HG03571 (cell line): ENCODE data around the gene ETV4.

Experiments
- ATAC-seq: cut with Tn5 transposase; IDR thresholded peaks from one replicate; pipeline ENCODE4 v1.9.1; 2021; ENCODE audit not compliant: unreplicated experiment

The ETV4 gene

DNA sequence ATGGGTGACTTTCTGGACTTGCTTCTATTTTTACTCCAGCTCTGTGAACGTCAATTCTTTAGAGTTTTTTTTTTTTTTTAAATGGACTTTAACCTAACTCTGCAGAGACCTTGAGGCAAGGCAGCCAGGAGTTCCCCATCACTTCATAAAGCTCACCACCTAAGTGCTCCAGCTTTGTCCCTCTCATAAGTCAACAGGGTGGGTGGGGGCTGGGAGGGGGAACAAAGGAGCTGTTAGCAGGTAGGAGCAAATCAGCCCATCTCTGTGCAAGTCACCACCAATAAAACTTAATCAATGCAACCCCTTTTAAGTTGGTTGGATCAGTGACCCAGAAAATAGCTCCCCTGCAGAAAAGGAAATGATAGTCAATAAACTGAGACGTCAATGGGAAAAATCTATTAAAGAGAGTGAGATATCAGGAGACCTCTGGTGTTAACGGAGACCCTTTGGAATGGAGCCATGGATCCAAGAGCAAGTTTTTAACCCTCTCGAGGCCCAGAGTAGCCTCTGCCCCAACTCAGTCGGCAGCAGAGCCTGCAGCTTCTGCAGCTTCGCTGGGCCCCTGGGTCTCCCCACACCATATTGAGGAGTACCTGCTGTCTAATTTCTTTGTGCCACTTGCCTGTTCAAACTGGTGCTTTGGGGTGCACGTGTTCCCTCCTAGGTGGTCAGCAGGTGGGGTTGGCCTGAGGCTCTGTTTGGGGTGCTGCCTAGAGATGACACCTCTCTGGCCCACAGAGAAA lies 27.6 kb upstream of the ETV4 start:
- ATAC-seq, result no peak

DNA sequence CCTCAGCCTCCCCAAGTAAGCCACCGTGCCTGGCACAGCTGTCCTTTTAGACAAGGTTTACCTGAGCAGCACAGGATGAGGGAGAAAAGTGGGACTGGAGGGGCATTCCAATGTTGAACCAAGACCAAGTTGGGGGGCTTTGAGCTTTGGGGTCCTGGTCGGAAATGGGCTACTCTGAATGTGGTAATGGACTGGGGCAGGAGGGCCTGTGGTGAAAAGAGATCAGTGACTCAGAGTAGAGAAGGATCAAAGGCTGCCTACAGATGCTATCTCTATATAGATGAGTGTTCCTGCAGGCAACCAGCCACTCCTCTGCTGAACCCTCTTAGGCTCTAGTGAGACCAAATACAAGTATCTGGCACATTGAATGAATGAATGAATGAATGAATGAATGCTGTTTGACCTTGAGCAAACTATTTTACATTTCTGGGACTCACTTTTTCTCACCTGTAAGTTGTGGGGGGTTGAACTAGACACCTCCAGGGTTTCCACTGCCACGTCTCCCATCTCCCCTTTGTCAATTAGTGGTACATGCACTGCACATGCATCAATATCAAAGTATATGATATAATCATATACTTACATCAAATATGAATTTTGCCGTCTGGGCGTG lies 26.3 kb upstream of the ETV4 start:
- no peak for ATAC-seq

DNA sequence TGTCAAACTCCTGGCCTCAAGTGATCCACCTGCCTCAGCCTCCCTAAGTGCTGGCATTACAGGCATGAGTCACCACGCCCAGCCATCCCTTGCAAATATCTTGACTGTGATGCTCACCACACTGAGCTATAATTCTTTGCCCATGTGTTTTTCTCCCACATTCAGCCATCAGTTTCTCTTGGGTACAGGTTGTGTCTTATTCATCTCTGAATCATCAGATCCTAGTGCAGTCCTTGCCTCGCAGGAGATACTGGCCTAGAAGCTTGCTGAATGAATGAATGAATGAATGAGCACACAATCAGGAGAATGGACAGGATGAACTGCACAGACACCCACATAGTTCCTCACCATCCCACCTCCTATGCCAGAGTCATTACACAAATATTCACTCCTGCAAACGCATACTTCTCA lies 24.4 kb upstream of the ETV4 start:
- no peak for ATAC-seq

DNA sequence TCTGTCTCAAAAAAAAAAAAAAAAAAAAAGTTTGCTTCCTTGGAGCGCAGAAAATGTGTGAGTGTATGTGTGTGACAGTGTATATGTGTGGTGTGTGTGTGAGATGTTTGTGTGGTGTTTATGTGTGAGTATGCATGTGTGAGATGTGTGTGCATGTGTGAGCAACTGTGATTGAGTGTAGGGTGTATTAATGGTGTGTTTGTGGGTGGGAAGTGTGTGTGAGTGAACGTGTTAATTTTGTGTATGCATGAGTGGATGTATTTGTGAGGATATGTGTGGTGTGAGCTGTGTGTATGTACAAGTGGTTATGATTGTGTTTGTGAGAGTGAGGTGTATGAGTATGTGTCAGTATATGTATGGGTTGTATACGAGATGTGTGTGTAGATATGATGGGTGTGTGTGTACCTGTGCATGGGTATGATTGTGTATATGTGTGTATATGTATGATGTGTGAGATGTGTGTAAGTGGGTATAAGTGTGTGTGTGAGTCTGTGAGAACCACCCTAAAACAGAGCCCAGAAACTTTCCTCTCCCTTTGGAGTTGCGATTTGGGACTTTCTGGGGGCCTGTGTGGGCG lies 22.5 kb upstream of the ETV4 start:
- ATAC-seq, result no peak

DNA sequence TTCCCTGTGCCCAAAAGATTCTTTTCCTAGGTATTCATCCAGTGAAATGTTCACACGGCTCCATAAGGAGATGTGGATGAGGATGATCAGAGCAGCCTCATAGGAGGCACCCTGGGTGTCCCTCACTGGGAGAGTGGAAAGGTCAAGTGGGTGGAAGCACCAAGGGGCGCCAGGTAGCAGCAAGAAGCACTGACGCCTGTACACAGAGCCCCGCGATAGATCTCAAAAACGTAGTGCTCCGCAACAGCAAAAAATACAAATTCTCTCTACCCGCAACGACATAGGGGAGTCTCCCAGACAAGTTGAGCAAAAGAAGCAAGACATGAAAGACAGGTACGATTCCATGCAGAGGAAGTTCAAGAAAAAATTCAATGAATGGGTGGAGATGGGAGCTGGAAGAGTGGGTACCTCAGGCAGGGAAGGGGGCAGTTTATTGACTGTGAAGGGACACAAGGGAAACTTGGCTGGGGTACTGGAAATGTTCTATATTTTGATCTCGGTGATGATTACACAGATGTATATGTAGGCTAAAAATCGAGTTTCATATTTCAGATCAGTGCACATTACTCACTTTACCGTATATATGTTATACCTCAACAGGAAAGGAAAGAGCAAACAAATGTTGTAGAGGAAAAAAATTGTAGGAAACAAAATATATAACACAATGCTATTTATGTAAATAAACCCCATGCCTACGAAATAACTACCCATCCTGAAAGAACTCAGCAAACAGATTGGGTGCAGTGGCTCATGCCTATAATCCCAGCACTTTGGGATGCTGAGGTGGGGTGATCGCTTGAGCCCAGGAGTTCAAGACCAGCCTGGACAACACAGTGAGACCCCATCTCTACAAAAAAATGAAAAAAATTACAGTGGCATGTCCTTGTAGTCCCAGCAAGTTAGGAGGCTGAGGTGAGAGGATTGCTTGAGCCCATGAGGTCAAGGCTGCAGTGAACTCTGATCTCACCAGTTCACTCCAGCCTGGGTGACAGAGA lies 17.8 kb upstream of the ETV4 start:
- ATAC-seq, result no peak

DNA sequence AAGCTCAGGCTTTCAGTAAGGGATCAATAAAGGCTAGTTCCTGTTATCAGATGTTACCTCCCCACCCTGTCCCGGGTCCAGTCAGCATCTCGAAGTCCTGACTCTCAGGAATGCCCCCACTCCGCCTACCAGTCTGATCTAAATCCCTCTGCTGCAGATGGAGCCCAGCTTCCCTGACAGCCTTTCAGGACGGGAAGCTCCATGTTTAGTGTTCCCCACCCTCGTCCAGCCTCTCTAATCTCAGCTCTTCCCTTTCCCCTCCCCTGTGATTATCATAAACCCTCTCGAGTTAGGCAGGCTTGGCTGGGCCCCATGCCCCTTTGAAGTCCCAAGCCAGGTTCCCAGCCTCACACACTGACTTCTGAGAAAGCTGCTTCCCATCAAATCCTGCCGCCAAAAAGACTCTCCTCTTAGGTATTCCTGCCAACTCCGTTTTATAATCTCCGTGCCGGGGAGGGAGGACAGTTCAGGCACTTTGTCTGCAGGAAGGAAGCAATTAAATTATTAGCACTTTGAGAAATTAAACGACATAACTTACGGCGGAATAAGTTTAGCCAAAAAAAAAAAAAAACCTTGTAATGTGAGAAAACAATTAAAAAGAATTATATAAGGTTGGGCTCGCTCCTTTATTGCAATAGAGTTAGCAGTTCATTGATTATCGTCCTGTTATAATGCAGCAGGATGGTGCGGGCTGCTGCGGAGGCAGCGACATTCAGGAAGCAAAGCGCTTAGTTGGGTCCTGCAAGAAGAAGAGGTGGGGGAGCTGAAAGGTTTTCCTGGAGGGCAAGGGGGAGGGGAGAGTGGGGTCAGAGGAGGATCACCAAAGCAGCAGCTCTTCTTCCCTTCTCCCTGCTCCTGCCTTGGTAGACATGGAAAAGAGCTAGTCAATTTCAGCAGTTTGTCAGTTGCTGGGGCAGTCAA lies 16.8 kb upstream of the ETV4 start:
- no peak for ATAC-seq

DNA sequence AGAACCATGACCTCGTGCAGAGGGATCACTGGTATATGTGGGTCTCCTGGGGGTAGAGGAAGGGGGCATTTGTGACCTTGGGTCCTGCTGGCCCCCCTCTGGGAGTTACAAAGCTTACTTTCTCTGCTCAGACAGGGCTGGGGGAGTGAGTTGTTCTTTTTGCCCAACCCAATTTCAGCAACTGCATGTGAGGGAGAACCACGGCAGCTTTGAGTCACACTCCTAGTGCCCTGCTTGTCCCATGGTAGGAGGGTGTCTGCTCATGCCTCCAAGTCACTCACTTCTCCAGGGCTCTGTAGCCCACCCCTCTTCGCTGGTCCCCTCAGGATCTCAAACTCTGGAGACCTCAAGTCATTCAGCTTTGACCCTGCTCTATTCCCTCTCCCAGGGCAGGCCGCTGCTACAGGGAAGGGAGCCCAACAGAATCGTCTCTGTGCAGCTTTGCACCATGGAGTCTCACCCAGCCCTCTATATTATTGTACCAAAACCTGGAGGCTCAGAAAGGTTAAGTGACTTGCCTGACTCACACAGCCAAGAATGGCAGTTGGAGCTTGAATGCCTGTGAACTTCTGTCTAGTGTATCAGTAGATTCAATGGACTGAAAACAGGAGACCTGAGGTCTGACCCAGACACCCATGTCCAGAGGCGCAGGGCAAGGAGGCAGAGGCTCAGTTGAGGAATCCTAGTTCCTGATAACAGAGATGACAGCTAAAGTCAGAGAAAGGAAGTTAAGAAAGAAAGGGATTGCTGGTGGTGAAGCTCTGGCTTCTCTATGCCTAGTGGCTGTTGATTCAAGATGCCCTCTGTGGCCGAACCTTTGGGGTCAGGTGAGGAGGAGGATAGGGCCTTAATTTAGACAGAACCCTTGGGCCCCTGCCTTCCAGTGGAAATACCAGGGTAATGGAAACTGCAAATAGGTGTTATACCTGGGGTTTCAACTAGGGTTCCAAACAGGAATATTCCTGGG lies 14.6 kb upstream of the ETV4 start:
- ATAC-seq, result no peak

DNA sequence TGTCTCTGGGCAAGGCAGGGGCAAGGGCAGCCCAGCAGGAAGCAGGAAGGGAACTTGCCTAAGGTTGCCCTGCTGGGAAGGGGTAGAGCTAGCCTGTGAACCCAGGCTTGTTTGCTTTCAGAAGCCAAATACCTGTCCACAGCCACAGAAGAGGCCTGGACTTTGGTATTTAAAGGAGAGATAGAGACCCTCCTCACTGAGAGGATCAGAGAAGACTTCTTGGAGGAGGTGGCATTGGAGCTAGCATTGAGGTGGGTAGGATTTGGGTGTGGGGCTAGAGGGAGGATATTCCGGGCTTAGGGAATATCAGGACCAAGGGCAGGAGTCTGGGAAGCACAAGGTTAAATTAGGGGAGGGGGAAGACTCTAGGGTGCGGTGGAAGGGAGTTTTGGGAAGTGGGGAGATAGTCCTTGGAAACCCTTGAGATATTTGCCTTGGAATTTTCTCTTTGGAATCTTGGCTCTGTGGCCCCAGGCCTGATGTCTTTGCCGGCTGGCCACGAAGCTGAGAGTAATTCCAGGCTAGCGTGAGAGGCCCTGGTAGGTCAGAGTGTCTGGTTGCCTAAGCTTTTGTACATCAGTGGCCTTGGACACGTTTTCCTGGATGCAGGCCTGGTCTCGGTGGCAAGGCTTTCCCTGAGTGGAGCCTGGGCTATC lies 13.1 kb upstream of the ETV4 start:
- no peak for ATAC-seq

DNA sequence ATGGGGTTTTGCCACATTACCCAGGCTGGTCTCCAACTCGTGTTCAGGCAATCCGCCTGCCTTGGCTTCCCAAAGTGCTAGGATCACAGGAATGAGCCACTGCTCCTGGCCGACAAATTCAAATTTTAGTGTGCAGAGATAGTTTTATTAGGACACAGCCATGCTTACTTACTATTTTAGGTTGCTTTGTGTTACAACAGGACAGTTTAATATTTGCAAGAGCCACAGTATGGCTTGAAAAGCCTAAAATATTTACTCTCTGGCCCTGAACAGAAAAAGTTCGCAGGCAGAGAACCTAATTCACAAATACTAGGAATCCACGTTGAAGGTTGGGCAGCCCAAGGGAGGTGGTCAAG lies 12.6 kb upstream of the ETV4 start:
- ATAC-seq, result no peak

DNA sequence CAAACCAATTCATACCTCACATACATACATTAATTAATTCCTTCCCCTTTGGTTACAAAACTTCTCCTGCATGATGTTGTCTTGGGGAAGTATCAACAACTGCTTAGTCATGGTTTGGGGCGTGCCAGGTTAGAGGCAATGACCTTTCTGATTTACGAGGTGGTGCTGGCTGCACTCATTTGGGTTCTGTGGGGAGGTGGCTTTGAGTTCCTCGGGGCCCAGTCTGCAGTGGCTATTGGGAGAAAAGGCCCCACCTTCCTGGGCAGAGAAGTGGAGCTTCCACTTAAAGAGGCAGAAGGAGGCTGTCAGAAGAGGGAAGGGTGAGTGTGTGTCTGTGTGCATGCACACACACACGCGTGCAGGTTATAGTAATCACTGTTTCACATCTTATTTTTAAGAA lies 10.2 kb upstream of the ETV4 start:
- no peak for ATAC-seq

DNA sequence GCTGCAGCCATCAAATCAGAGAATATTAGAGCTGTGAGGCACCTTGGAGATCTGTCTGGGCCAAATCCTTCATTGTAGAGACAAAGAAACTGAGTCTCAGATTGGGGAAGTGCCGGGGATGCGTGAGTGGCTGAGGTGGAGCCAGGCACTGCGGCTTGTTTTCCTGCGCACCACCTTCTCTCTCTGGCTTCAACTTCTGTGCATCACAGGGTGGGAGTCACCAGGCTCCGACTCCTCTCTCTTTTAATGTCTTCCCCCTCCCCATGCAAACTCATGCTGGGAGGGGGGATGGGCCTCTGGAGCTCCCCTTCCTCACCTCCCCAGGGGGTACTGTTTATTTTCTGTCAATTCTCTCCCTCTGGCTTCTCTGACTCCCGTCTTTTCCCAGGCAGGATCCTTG lies 8.7 kb upstream of the ETV4 start:
- ATAC-seq, result no peak

DNA sequence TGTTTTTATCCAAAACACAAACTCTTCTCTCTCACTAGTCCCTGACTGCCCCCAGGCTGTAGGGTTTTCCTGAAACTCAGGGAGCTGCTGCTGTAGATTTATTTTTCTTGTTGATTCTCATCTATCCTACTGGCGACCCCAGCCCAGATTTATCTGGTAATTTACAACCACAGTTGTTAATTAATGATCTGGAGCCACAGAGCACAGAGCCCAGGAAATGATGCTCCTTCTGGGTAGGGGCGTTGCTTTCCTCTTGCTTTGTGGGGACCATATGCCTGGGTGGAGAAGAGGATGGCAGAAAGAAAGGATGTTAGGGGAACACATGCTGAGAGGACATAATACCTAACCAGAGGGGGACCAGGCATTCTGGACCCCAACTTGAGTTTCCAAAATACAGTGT lies 7.4 kb upstream of the ETV4 start:
- no peak for ATAC-seq

DNA sequence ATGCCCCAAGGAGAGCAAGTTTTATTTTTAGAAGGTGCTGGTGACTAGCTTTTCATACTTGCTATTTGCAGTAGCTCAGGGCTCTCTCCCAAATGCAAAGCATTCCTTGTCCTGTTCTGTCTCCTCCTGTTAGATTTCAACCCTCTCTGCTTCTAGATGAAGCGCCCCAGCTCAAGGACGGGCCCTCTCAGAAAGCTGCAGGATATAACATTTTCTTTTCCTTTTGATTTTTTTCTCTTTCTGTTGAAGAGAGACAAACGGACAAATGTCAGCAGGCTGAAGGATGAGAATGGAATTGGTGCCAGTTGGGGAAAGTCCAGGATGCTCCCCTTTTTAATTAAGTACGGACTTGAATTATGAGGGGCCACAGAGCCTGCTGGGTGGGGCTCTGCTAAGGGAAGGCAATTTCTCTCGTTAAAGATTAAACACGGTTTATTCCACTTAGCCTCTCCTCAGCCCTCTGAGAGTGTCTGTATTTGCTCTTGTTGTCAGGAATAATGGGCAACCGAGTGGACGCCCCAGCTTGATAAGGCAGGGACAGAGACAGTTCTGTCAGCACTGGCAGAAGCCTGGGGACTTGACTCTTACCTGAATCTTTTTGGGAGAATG lies 6.2 kb upstream of the ETV4 start:
- no peak for ATAC-seq

DNA sequence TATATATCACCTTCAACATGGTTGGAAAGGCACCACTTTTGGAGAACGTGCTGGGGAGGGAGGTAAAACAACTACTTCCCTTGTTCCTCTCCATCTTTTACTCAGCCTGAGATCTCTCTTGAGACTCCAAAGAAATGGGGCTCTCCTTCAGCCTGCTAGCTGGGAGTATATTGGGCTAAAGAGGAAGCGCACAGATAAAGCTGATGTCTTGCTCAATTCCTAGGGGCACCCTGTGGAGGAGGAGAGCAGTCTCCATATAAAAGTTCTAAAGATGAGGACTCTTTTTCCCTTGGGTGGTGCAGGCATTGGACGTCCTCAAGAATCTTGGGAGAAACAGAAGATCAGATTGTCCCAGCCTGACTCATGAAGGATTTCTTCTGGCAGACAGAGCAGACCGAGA lies 4.6 kb upstream of the ETV4 start:
- no peak for ATAC-seq

DNA sequence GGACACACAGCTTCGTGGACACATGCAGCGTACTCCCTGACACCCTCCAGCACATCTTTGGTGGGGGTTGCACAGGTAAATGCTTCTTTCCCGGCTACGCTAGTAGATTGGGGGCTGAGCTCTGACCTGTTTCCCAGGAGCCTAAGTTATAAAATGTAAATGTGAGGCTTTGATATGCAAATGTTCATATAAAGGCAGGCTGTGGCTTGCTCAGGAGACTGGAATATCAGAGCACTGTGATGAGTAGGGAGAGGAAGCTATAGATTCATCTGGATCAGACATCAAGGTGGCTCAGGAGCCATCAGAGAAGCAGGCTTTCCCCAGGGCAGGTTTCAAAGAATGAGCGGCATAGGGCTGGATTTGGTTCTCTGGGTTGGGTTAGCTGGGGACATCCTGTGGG lies 3.4 kb upstream of the ETV4 start:
- ATAC-seq, result no peak

DNA sequence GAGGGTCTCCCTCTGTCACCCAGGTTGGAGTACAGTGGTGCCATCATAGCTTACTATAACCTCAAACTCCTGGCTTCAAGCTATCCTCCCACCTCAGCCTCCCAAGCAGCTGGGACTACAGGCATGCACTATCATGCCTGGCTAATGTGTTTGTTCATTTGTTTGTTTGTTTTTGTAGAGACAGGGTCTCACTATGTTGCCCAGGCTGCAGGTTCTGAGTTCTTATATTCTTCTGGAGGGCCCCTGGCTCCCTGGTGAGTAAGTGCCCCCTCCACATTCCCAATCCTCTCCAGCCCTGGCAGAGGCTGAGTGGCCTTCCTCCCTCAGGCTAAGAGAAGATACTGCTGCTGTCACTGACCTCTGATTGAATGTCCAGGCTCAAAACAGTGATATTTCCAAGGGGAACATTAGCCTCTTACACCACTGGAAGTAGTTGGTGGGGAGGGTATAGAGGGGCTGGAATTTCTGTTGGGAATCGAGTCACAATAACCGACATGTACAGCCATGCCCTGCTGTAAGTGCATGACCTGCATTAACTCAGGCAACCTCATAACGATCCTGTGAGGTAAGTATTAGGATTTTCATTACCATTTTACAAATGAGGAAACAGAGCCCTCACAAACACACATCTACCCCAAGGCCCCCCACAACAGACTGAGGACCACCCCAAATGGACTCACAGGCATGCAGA lies 2.7 kb upstream of the ETV4 start:
- no peak for ATAC-seq

DNA sequence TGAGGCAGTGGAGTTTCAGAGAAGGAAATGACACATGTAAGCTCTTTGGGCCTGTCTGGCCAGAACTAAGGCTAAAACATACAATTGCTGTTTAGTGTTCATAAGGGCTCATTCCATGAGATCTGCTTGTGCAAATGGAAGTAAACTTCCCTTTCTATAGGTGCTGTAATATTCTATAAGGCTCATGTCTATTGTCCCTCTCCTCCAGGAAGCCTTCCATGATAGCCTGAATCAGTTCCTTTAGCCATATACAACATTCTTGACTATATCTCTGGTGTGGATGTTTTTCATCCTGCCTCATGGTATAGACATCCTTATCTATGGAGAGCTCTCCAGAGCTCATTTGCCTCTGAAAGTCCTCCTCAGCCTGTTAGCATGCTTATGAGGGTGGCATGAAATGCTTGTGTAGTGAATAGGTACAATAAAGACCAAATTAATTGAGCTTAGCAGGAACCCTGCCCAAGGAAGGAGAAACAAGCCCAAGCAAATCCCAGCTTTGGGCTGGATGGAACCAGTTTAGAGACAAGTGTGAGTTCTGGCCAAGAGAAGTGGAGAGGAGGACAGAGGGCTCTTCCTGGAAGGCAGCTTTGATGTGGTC lies 1.6 kb upstream of the ETV4 start:
- ATAC-seq, result no peak

DNA sequence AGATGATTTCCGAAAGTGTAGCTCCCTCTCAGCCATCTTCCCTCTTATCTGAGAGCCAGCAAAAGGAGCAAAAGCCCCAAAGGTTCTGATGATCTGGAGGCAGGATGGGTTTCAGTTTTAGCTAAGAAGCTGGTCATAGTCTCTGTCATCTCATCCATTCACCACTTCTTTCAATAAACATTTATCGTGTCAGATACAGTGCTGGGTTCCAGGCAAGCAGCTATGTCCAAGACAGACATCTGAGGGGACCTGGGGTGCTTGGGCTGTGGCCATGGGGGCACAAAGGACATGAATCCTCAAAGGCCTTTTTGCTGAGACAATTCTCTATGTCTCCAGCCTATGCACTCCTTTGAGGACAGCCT lies 1.0 kb upstream of the ETV4 start:
- no peak for ATAC-seq
